AG04450 (cell line): Measurements from ENCODE around the gene FAM107B. TPM values are rescaled to one million over a fixed set of nuclear protein-coding genes. Genes with fewer than 3 reads are reported as not detected.
A peak's percentile ranks its signal among the peaks of the same experiment; 100 is the strongest.
"Not testable (repeated sequence)": the region's sequence is repeated elsewhere in the genome, so short reads cannot be mapped to it uniquely, and the experiment has no call there.

Experiments
- CTCF ChIA-PET: fragments of 300-600, 350-600 bp; formaldehyde crosslinking; extraction: SDS; loops from one replicate; lab custom pipeline; 2022; ENCODE audit warnings: antibody characterized with exemption, inconsistent platforms; lab: Charles Lee
- POLR2A ChIA-PET: fragments of 350-600 bp; formaldehyde crosslinking; extraction: SDS; loops from one replicate; lab custom pipeline; 2021; ENCODE audit warnings: antibody characterized with exemption, inconsistent platforms; lab: Yijun Ruan, JAX
- DNase-seq: peaks from one replicate; pipeline ENCODE4 v3.0.0-alpha.2; 2011; ENCODE audit warnings: low read depth, low spot score
- H3K27ac ChIP-seq: one replicate; pipeline ENCODE4 v1.5.1; 2012; ENCODE audit warnings: low read depth, low read length, control low read depth
- H3K27me3 ChIP-seq: one replicate; pipeline ENCODE4 v1.6.0; 2012; ENCODE audit warnings: low read length; ENCODE audit not compliant: control insufficient read depth, insufficient read depth
- H3K4me3 ChIP-seq: 2 replicates; pipeline ENCODE4 v1.5.1; 2011; ENCODE audit warnings: mild to moderate bottlenecking, low read depth, low read length, control low read depth
- H3K9me3 ChIP-seq: 2 replicates; pipeline ENCODE4 v1.5.1; 2012; ENCODE audit warnings: low read length; ENCODE audit not compliant: control insufficient read depth, insufficient read depth
- CTCF ChIP-seq: IDR thresholded peaks from 2 replicates; pipeline ENCODE4 v1.5.1; 2011; ENCODE audit warnings: low read depth, low read length, control low read depth, inconsistent platforms
- polyA plus RNA-seq: library from polyadenylated mRNA; depleted of rRNA; stranded (reverse); fragments of >200 nt; gene quantifications from 2 replicates; pipeline ENCODE4 v1.2.3, GENCODE V29; 2011

FAM107B gene
- polyA plus RNA-seq, 1 experiment, result 41.4 TPM

GRCh38 chr10:14595526-14596182 is 179.0 kb downstream of the FAM107B start:
- no peak overlapping the region for H3K27ac ChIP-seq
- CTCF ChIA-PET, result interaction anchor here (0.6 kb wide), 1 partner anchor 37 kb away, joined by 3 read pairs; no protein-coding TSS in a partner anchor
- DNase-seq, result no peak
- no peaks in the 10 kb centered on the region for H3K27me3 ChIP-seq
- TF ChIP-seq CTCF, result no peak
- POLR2A ChIA-PET, result no interaction called here
- no peak overlapping the region for H3K4me3 ChIP-seq
- H3K9me3 ChIP-seq, result no peaks in the 10 kb centered on the region; the same call in 1 of the 2 replicates

- no peak for TF ChIP-seq CTCF
- Histone ChIP-seq H3K9me3 (no peaks in the 10 kb centered on the region; the same call in 1 of the 2 replicates), H3K27ac (no peak overlapping the region), H3K27me3 (no peaks in the 10 kb centered on the region), H3K4me3 (no peak overlapping the region)
- CTCF ChIA-PET, result interaction anchor here (0.6 kb wide), 1 partner anchor 36 kb away, joined by 3 read pairs; no protein-coding TSS in a partner anchor
- no peak for DNase-seq
- POLR2A ChIA-PET, result no interaction called here
Measured at GRCh38 chr10:14594878-14595525, 179.7 kb downstream of the FAM107B start.

DNA sequence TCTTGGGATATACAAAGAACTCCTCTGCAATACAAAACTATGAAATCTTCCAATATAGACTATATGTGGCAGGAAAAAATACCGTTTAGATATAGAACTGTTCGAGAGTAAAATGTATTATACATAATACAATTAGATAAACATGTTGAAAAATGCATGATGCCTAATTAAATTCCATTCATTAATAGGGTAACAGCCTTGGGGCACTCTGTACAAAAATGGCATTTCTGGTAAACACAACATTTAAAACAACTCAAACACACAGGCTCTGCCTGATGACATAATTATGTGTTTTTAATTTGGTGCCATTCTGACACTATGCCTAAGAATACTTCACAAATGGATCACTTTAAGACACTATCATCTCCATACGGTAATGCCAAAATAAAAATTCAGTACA is 180.9 kb downstream of the FAM107B start:
- H3K4me3 ChIP-seq, result no peak overlapping the region
- ChIA-PET CTCF (no interaction called here), POLR2A (interaction anchor here (0.7 kb wide), 1 partner anchor 28 kb away, joined by 10 read pairs; no protein-coding TSS in a partner anchor)
- no peaks in the 10 kb centered on the region; the same call in 1 of the 2 replicates for H3K9me3 ChIP-seq
- DNase-seq, result no peak
- TF ChIP-seq CTCF, result no peak
- H3K27me3 ChIP-seq, result no peaks in the 10 kb centered on the region
- no peak overlapping the region for H3K27ac ChIP-seq

DNA sequence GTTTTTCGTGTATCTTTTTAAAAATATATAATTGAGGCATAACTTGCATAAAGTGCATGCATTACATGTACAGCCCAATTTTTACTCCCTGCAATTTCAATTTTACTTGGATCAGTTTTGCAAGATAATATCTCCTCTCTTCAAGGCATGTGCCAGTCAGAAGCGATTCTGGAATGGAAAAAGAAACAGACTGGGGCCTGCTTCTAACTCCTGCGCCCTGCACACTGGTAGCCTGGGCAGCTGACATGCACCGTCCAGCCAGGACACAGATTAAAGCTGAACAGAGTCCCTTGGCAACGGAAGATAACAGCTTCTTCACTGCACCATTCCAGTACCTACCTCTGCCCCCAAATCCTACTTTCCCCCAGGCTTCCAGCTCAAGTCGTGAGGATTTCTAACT is 182.1 kb downstream of the FAM107B start:
- Histone ChIP-seq H3K27ac (no peak overlapping the region), H3K27me3 (no peaks in the 10 kb centered on the region), H3K9me3 (no peaks in the 10 kb centered on the region; the same call in 1 of the 2 replicates), H3K4me3 (no peak overlapping the region)
- no peak for DNase-seq
- TF ChIP-seq CTCF, result no peak
- POLR2A ChIA-PET, result no interaction called here
- CTCF ChIA-PET, result interaction anchor here (0.6 kb wide), 1 partner anchor 243 kb away, joined by 3 read pairs; no protein-coding TSS in a partner anchor

DNA sequence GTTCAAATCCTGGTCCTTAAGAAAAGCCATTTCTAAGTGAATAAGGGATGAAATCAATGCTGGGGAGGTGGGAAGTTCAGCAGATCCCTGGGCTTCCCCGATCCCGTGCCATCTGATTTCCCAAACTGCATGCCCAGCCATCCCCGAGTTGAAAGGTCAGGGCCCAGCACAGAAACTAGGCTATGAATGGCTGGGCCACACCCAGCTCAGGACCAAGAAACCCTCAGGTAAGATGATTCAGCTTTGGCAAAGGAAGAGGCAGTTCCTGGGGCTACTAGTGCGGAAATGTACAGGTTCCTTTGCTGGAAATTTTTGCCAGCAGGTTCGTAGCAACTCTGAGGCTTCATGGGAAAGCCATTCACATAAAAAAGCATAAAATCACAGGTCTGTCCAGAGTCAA is 182.7 kb downstream of the FAM107B start:
- no peak for DNase-seq
- ChIA-PET POLR2A (no interaction called here), CTCF (no interaction called here)
- Histone ChIP-seq H3K4me3 (no peak overlapping the region), H3K27me3 (no peaks in the 10 kb centered on the region), H3K9me3 (no peaks in the 10 kb centered on the region; the same call in 1 of the 2 replicates), H3K27ac (no peak overlapping the region)
- no peak for TF ChIP-seq CTCF

GRCh38 chr10:14588938-14589294 is 185.8 kb downstream of the FAM107B start:
- DNase-seq, H3K4me3 ChIP-seq, H3K27me3 ChIP-seq, H3K9me3 ChIP-seq: not testable (repeated sequence)
- peak overlapping the region; percentile 99 for H3K27ac ChIP-seq
- ChIA-PET CTCF (interaction anchor here (0.8 to 1.3 kb wide), 2 partner anchors 90 to 288 kb away, joined by 3 to 4 read pairs; no protein-coding TSS in a partner anchor), POLR2A (interaction anchor here (0.7 to 1.6 kb wide), 5 partner anchors 10 to 263 kb away, joined by 3 to 6 read pairs (median 3); partner anchors contain the start of genes CDNF, HSPA14 and MSANTD7)
